DMS79 (cell line): ENCODE data around the gene KHNYN.

Source experiments
- DNase-seq: peaks from one replicate; lab custom pipeline; 2025; lab: John Stamatoyannopoulos, UW

Gene KHNYN

DNA sequence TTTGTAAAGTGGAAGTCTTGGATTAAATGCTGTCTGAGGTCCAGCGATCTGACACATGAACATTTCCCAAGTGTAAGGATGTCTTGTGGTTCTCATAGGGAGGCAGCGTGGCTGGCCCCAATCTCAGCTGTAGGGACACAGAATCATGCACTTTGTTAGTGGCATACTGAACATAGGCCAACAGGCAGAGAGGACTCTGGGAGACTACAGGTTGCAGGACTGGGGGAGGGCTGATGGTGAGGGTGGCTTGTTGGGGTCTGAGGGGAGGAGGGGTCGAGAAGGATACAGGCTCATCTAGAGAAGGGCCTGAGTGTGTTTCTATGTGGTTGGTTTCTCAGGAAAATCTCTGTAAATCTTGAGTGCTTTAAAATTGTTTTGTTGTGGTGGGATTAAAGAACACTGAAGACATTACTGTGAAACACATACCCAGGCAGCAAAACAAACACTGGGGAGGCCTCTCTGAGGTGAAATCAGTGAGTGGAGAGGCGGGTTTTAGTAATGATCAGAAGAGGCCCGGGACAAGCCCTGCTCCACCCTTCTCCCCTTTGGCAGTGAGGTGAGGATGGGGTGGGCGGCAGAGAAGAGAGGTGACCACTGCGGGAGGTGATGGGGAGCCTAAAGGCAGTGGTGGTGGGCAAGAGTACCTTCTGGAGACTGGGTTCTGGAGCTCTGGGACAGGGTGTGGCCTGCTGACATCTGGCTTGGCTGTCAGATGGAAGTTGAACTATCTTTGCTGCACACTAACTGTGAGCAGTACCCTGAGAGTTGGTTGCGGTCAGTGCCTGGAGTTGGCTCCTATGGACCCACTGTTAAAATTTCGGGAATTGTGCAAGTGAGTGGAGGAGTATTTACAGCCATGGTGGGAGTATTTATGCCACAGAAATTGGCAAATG, 27.7 kb upstream of the KHNYN start:
- DNase-seq: no peak

DNA sequence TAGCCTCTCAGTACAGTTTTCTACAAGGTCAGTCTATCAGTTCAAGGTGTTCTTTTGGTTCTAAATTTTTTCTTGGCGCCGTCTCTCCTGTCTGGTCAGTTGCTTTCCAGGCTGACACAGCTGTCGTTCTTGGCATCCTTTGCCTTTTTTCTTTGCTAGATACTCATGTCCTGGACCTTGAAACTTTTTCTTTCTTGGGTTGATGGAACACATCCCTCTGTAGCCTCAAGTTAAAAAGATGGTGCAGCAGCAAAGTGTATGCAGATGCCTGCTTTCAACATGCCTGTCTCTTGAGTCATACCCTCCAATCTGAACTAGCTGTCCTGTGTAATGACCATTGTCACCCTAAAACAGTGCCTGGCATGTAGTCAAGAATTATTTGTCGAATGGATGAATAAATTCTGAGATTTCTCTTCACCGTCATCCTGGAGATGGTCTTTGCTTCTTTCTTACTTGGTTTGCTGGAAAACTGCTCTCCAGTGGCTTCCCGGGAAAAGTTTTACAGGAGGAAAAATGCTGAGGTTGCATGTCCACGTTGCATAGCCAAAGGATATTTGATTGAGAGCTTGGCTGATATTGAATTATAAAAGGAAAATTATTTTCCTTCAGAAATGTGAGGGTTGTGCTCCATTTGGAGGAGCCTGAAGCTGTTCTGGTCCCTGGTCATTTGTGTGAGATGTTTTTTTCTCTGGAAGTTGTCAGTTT, 26.3 kb upstream of the KHNYN start:
- DNase-seq: no peak

GRCh38 chr14:24404814-24405213, 24.9 kb upstream of the KHNYN start:
- no peak for DNase-seq

- no peak for DNase-seq
These were observed 23.3 kb upstream of the KHNYN start for GRCh38 chr14:24406416-24406815.

DNA sequence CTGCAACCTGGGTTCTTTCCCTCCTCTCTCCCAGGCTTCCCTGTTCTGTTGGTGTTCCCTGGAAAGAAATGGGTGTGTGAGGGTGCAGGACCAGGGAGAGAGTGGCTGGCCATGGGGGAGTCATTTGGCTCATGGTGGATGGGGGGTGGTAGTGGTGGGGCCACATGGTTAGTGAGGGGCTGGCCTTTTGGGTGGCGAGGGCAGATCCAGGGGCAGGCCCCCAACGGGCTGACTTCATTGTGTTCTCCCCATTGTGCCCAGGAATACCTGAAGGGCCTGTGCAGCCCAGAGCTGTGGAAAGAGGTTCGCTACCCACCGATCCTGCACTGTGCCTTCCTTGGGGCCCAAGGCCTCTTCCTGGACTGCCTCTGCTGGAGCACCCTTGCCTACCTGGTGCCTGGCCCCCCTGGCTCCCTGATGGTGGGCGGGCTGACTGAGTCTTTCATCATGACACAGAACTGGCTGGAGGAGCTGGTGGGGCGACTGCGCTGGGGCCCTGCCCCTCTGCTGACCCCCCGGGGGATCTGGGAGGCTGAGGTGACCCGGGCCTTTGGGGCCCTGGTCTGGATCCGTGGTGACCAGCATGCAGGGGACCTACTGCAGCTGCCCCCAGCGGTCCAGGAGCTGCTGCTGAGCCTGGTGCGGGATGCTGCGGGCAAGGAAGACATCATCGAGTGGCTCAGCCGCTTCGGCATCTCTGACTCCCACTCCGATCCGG, 22.0 kb upstream of the KHNYN start:
- no peak for DNase-seq

DNA sequence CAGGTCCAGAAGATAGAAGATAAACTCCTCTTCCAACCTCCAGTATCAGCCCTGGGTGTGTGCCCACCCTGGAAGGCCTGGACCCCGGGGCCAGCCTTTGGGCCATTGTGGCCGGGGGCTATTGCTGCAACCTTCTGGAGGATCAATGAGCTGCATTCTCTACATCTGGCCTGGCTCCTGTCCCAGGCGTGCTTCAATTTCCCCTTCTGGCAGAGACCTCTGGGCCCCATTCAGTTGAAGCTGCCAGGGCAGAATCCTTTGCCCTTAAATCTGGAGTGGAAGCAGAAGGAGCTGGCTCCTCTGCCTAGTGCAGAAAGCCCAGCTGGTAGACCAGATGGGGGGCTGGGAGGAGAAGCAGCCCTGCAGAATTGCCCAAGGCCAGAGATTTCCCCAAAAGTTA, 21.0 kb upstream of the KHNYN start:
- no peak for DNase-seq

- DNase-seq: no peak
These were observed 20.6 kb upstream of the KHNYN start for GRCh38 chr14:24409192-24409591.

DNA sequence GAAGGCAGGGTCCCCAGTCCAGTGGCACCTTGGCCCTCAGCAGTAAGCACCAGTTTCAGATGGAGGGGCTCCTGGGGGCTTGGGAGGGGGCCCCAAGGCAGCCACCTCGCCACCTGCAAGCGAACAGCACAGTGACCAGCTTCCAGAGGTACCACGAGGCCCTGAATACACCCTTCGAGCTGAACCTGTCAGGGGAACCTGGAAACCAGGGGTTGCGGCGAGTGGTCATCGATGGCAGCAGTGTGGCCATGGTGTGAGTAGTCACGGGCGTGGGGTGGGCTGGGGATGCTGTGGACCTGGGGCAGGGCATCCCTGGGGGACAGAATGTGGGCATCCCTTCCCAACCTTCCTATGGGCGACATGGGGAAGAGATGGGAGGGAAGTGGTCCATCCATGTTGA, 19.8 kb upstream of the KHNYN start:
- DNase-seq: no peak

- DNase-seq: peak; percentile 70
These were observed 18.0 kb upstream of the KHNYN start for GRCh38 chr14:24411443-24412389.

DNA sequence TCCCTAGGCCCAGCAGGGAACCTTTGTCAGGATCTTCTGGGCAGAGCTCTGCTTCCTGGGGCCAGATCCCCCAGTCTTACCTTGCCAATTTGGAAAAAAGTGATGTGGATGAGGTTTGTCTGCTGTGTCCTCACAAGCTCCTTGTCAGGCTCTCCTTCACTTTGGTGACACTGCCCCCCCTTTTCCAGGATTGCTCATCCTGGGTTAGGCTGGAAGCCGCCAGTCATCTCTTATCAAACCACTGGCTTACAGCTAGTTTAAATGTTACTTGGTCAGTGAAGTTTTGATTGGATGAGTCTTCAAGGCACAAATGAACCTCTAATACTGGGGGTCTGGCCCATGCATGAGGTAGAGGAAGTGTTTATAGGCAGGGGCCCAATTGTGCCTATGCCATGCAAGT, 15.7 kb upstream of the KHNYN start:
- no peak for DNase-seq

- DNase-seq: no peak
These were observed 14.9 kb upstream of the KHNYN start for GRCh38 chr14:24414732-24415420.

DNA sequence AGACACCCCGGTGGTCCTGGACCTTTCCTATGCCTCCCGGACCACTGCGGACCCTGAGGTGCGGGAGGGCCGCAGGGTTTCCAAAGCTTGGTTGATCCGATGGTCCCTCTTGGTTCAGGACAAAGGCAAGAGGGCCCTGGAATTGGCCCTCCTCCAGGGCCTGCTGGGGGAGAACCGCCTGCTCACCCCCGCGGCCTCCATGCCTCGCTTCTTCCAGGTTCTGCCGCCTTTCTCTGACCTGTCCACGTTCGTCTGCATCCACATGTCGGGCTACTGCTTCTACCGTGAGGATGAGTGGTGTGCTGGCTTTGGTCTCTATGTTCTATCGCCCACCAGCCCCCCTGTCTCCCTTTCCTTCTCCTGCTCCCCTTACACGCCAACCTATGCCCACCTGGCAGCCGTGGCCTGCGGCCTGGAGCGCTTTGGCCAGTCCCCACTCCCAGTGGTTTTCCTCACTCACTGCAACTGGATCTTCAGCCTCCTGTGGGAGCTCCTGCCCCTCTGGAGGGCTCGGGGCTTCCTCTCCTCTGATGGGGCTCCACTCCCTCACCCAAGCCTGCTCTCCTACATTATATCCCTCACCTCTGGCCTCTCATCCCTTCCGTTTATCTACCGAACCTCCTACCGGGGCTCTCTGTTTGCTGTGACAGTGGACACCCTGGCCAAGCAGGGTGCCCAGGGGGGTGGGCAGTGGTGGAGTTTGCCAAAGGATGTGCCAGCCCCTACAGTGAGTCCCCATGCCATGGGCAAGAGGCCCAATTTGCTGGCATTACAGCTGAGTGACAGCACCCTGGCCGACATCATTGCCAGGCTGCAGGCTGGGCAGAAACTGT, 14.1 kb upstream of the KHNYN start:
- DNase-seq: no peak

DNA sequence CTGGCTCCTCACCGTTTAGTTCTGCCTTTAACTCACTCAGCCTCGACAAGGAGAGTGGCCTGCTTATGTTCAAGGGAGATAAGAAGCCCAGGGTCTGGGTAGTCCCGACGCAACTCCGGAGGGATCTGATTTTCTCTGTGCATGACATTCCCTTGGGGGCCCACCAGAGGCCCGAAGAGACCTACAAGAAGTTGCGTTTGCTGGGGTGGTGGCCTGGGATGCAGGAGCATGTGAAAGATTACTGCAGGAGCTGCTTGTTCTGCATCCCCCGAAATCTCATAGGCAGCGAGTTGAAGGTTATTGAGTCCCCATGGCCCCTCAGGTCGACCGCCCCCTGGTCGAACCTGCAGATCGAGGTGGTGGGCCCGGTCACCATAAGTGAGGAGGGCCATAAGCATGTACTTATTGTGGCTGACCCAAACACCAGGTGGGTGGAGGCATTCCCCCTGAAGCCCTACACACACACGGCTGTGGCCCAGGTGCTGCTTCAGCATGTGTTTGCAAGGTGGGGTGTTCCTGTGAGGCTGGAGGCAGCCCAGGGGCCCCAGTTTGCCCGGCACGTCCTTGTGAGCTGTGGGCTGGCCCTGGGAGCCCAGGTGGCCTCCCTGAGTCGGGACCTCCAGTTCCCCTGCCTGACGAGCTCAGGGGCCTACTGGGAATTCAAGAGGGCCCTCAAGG, 13.4 kb upstream of the KHNYN start:
- no peak for DNase-seq

DNA sequence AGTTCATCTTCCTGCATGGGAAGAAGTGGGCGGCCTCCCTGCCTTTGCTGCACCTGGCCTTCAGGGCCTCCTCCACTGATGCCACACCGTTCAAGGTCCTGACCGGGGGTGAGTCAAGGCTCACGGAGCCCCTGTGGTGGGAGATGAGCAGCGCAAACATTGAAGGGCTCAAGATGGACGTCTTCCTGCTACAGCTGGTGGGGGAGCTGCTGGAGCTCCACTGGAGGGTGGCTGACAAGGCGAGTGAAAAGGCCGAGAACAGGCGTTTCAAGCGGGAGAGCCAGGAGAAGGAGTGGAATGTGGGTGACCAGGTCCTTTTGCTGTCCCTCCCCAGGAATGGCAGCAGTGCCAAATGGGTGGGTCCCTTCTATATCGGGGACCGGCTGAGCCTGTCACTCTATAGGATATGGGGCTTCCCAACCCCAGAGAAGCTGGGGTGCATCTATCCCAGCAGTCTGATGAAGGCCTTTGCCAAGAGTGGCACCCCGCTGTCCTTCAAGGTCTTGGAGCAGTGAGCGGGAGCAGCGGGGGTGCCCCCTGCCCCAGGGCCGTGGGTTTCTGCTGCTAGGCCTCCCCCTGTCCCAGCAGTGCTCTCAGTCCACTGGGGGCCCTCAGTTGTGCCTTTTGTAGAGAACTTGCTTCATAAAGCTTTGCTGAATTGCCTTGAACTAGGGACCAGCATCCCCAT, 12.7 kb upstream of the KHNYN start:
- no peak for DNase-seq

DNA sequence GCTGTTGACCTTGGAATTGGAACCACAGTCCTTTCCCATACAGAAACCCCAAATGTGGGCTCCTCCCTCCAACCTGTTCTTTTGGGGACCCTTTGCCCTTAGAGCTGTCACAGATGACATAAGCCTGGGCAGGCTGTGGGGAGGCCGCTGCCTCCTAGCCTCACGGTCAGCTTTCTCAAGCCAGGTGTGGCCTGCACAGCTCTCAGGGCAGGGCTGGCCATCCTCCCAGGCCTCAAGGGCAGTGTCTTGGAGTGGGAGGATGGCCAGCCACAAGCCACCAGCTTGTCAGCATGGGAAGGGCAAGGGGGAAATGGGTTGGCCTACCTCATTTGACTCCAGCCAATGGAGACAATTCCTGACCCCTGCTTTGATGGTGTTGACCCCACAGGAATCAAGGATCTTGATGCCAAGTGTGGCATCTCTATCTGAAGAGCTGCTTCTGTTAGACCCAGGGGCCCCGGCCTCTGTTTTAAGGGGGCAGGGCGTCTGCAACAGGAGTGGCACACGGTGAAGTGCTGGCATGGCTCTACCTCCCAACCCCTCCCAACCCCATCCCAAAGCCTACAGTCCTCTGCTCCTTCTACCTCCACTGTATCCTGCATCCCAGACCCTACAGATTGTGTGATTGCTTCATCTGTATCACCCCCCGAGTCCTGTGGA, 11.8 kb upstream of the KHNYN start:
- DNase-seq: no peak

- no peak for DNase-seq
These were observed 11.3 kb upstream of the KHNYN start for GRCh38 chr14:24418492-24418873.

DNA sequence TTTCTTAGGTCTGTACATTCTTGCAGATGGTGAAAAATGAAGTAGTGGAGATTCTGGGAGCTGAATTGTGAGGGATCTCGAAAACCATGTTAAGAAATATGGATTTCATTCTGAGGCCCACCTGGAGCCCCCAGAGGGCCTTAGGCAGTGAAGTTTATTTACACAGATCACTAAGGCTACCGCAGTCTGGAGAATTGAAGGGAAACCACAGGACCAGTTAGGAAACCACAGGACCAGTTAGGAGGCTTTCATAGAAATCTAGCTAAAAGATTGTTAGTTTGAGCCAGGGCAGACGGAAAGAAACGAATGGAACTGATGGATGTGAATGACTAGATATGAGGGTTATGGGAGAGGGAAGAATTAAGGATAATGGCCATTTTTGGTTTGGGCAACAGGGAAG, 7.5 kb upstream of the KHNYN start:
- DNase-seq: no peak
